PC-3 (cell line): ENCODE measurements around the gene ZNF423.

Source experiments
- EZH2 ChIP-seq: fragments of 300-600 bp; sonication (generic); IDR thresholded peaks from one replicate; pipeline ENCODE4 v1.6.1; 2017; ENCODE audit warnings: antibody characterized with exemption, mild to moderate bottlenecking, low read length; ENCODE audit not compliant: unreplicated experiment
- EZH2phosphoT487 ChIP-seq: fragments of 300-600 bp; sonication (generic); IDR thresholded peaks from 2 replicates; pipeline ENCODE4 v1.6.1; 2018; ENCODE audit warnings: mild to moderate bottlenecking, antibody characterized with exemption, low read length, borderline replicate concordance
- TF ChIP-seq, protein P1 (sequence below): fragments of 300-600 bp; sonication (generic); conservative IDR thresholded peaks from 2 replicates; pipeline ENCODE4 v1.5.1; 2017; ENCODE audit warnings: antibody characterized with exemption, low read depth, mild to moderate bottlenecking, low read length

DNA sequence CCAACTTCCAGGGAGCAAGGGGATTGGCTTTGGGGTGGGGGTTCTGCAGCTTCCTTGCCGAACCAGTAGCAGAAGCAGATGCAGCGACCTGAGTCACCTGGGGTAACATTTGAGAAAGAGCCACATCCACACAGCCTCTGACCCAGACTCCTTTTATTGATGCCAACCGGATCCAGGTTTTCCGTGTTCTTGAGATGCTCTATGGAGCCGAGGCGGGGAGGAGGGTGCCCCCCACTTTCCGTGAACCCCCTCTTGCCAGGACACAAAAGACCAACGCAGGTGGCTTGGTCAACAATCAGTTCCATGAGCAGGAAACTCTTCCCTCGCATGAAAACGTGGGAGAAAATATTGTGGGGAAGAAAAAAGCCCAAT, 356.5 kb downstream of the ZNF423 start:
- TF ChIP-seq, protein P1, sequence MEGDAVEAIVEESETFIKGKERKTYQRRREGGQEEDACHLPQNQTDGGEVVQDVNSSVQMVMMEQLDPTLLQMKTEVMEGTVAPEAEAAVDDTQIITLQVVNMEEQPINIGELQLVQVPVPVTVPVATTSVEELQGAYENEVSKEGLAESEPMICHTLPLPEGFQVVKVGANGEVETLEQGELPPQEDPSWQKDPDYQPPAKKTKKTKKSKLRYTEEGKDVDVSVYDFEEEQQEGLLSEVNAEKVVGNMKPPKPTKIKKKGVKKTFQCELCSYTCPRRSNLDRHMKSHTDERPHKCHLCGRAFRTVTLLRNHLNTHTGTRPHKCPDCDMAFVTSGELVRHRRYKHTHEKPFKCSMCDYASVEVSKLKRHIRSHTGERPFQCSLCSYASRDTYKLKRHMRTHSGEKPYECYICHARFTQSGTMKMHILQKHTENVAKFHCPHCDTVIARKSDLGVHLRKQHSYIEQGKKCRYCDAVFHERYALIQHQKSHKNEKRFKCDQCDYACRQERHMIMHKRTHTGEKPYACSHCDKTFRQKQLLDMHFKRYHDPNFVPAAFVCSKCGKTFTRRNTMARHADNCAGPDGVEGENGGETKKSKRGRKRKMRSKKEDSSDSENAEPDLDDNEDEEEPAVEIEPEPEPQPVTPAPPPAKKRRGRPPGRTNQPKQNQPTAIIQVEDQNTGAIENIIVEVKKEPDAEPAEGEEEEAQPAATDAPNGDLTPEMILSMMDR, result no peak
- TF ChIP-seq EZH2 (no peak), EZH2phosphoT487 (no peak)
